WTC11 (cell line): ENCODE data around the gene TREH. TPM values are rescaled to one million over a fixed set of nuclear protein-coding genes. Genes with fewer than 3 reads are reported as not detected.
A peak's percentile ranks its signal among the peaks of the same experiment; 100 is the strongest.

ENCODE experiments used
- ATAC-seq: fragments of 200-7000 bp; cut with Tn5 transposase; 2 replicates; pipeline ENCODE4 v1.10.0; 2021; ENCODE audit warnings: mild to moderate bottlenecking, moderate library complexity
- CTCF ChIA-PET: fragments of 300-600 bp; sonication (Branson Sonifier 250); formaldehyde crosslinking; loops from one replicate; lab custom pipeline; 2021; ENCODE audit warnings: antibody characterized with exemption; lab: Charles Lee
- POLR2A ChIA-PET: fragments of 350-600 bp; sonication (Branson Sonifier 250); formaldehyde crosslinking; loops from one replicate; lab custom pipeline; 2021; ENCODE audit warnings: antibody characterized with exemption; lab: Charles Lee
- DNase-seq: peaks from one replicate; pipeline ENCODE4 v3.0.0; 2021; ENCODE audit warnings: low spot score
- H3K27ac Mint-ChIP-seq: 2 replicates; pipeline ENCODE4 v1.8.0; 2021; ENCODE audit warnings: mixed read lengths
- H3K27me3 Mint-ChIP-seq: 2 replicates; pipeline ENCODE4 v1.8.0; 2021; ENCODE audit warnings: low read depth, mild to moderate bottlenecking, moderate library complexity, mixed read lengths
- H3K36me3 Mint-ChIP-seq: 2 replicates; pipeline ENCODE4 v1.8.0; 2021; ENCODE audit warnings: mixed read lengths
- H3K4me1 Mint-ChIP-seq: 2 replicates; pipeline ENCODE4 v1.8.0; 2022; ENCODE audit warnings: mixed read lengths
- H3K4me3 Mint-ChIP-seq: 2 replicates; pipeline ENCODE4 v1.8.0; 2021; ENCODE audit warnings: mild to moderate bottlenecking, moderate library complexity, mixed read lengths
- H3K9me3 Mint-ChIP-seq: 2 replicates; pipeline ENCODE4 v1.8.0; 2021; ENCODE audit warnings: mixed read lengths
- ATF1 ChIP-seq: sonication (generic); formaldehyde crosslinking; IDR thresholded peaks from 2 replicates; pipeline ENCODE4 v1.8.1; 2023; ENCODE audit warnings: mild to moderate bottlenecking, moderate library complexity, missing genetic modification reagents
- CBFB ChIP-seq: sonication (generic); formaldehyde crosslinking; IDR thresholded peaks from 2 replicates; pipeline ENCODE4 v1.8.1; 2022; ENCODE audit warnings: mild to moderate bottlenecking, low read depth, missing genetic modification reagents
- FOXJ3 ChIP-seq: sonication (generic); formaldehyde crosslinking; IDR thresholded peaks from 2 replicates; pipeline ENCODE4 v1.9.0; 2021; ENCODE audit warnings: missing genetic modification reagents, mild to moderate bottlenecking, borderline replicate concordance
- GRHL2 ChIP-seq: fragments of 250-450 bp; sonication (Bioruptor Pico); IDR thresholded peaks from 2 replicates; pipeline ENCODE4 v1.8.0; 2022; ENCODE audit warnings: mild to moderate bottlenecking, moderate library complexity; ENCODE audit not compliant: insufficient replicate concordance, severe bottlenecking
- JAZF1 ChIP-seq: fragments of 250-450 bp; sonication (Bioruptor Pico); IDR thresholded peaks from 2 replicates; pipeline ENCODE4 v1.9.0; 2021; ENCODE audit warnings: moderate library complexity, mild to moderate bottlenecking, inconsistent platforms
- KAT7 ChIP-seq: sonication (generic); formaldehyde crosslinking; IDR thresholded peaks from 2 replicates; pipeline ENCODE4 v1.8.1; 2023; ENCODE audit warnings: missing genetic modification reagents, mild to moderate bottlenecking, borderline replicate concordance
- RELA ChIP-seq: sonication (generic); formaldehyde crosslinking; IDR thresholded peaks from 2 replicates; pipeline ENCODE4 v1.8.1; 2022; ENCODE audit warnings: missing genetic modification reagents, mild to moderate bottlenecking, borderline replicate concordance
- RORB ChIP-seq: fragments of 250-450 bp; sonication (Bioruptor Pico); IDR thresholded peaks from 2 replicates; pipeline ENCODE4 v1.9.0; 2021; ENCODE audit warnings: mild to moderate bottlenecking
- TCF7 ChIP-seq: sonication (generic); formaldehyde crosslinking; IDR thresholded peaks from 2 replicates; pipeline ENCODE4 v1.8.0; 2022; ENCODE audit warnings: mild to moderate bottlenecking, low read depth, missing genetic modification reagents, moderate library complexity
- total RNA-seq: library from RNA; stranded (reverse); gene quantifications from 3 replicates; pipeline ENCODE4 v1.2.3, GENCODE V29; 2021
- TF ChIP-seq, protein P1 (sequence below): sonication (generic); formaldehyde crosslinking; IDR thresholded peaks from 2 replicates; pipeline ENCODE4 v1.8.0; 2022; ENCODE audit warnings: missing genetic modification reagents
- TF ChIP-seq, protein P2 (sequence below): sonication (generic); formaldehyde crosslinking; IDR thresholded peaks from 2 replicates; pipeline ENCODE4 v1.8.1; 2023; ENCODE audit warnings: mild to moderate bottlenecking, missing genetic modification reagents
- TF ChIP-seq, protein P3 (sequence below): sonication (generic); formaldehyde crosslinking; IDR thresholded peaks from 2 replicates; pipeline ENCODE4 v1.8.1; 2023; ENCODE audit warnings: mild to moderate bottlenecking, missing genetic modification reagents
- TF ChIP-seq, protein P4 (sequence below): sonication (generic); formaldehyde crosslinking; IDR thresholded peaks from 2 replicates; pipeline ENCODE4 v1.8.1; 2022; ENCODE audit warnings: low read depth, missing genetic modification reagents, borderline replicate concordance
- TF ChIP-seq, protein P5 (sequence below): sonication (generic); formaldehyde crosslinking; IDR thresholded peaks from 2 replicates; pipeline ENCODE4 v1.8.0; 2023; ENCODE audit warnings: missing genetic modification reagents, mild to moderate bottlenecking, borderline replicate concordance
- TF ChIP-seq, protein P6 (sequence below): sonication (generic); formaldehyde crosslinking; IDR thresholded peaks from 2 replicates; pipeline ENCODE4 v1.8.1; 2023; ENCODE audit warnings: mild to moderate bottlenecking, missing genetic modification reagents, borderline replicate concordance

TREH gene
- total RNA-seq, 1 experiment from 2014 or later: not detected

DNA sequence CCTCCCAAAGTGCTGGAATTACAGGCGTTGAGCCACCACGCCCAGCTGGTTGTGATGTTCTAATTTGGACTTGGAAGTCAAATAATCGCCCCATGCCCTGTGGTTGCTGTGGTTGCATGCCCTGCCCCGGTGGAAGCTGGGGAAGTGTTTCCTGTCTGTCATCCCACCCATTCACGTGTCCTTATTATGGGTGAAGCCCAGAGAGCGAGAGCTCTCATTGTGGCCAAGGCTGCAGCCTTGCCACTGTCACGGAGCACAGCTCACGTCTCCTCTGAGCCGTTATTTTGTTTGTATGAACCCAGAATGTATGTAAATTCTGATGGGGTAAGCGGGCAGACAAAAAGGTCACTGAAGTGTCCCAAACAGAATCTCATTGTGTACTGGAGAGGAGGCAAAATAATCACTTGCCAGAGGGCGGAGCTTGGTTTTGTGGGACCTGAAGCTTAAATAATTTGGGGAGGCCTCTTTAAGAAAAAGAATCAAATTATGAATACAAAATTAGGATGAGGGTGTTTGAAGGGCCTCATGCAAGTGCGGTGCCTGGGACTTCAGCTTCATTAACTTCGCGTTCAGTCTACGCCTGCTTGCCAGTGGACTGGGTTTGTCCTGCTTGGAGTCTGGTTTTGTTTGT, 25.8 kb upstream of the TREH start:
- Mint-ChIP-seq H3K9me3 (peaks cover 16% of the 10 kb centered on the region), H3K4me3 (no peak overlapping the region), H3K4me1 (peaks cover 16% of the 10 kb centered on the region), H3K27me3 (peaks cover 3% of the 10 kb centered on the region), H3K36me3 (peaks cover 31% of the 10 kb centered on the region), H3K27ac (peak overlapping the region; percentile 74)
- ChIA-PET POLR2A (no interaction called here), CTCF (interaction anchor here (0.6 to 2.5 kb wide), 4 partner anchors 8 to 37 kb away, joined by 5 to 20 read pairs (median 6); no protein-coding TSS in a partner anchor)
- DNase-seq (no peak), ATAC-seq (peak; percentile 21; the same call in 1 of the 2 replicates)
- TF ChIP-seq JAZF1 (CRISPR knock-in tag): no peak
- TF ChIP-seq, protein P1, sequence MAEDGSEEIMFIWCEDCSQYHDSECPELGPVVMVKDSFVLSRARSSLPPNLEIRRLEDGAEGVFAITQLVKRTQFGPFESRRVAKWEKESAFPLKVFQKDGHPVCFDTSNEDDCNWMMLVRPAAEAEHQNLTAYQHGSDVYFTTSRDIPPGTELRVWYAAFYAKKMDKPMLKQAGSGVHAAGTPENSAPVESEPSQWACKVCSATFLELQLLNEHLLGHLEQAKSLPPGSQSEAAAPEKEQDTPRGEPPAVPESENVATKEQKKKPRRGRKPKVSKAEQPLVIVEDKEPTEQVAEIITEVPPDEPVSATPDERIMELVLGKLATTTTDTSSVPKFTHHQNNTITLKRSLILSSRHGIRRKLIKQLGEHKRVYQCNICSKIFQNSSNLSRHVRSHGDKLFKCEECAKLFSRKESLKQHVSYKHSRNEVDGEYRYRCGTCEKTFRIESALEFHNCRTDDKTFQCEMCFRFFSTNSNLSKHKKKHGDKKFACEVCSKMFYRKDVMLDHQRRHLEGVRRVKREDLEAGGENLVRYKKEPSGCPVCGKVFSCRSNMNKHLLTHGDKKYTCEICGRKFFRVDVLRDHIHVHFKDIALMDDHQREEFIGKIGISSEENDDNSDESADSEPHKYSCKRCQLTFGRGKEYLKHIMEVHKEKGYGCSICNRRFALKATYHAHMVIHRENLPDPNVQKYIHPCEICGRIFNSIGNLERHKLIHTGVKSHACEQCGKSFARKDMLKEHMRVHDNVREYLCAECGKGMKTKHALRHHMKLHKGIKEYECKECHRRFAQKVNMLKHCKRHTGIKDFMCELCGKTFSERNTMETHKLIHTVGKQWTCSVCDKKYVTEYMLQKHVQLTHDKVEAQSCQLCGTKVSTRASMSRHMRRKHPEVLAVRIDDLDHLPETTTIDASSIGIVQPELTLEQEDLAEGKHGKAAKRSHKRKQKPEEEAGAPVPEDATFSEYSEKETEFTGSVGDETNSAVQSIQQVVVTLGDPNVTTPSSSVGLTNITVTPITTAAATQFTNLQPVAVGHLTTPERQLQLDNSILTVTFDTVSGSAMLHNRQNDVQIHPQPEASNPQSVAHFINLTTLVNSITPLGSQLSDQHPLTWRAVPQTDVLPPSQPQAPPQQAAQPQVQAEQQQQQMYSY: no peak
- no peak for TF ChIP-seq RORB
- TF ChIP-seq CBFB (CRISPR knock-in tag): no peak
- TF ChIP-seq, protein P2, sequence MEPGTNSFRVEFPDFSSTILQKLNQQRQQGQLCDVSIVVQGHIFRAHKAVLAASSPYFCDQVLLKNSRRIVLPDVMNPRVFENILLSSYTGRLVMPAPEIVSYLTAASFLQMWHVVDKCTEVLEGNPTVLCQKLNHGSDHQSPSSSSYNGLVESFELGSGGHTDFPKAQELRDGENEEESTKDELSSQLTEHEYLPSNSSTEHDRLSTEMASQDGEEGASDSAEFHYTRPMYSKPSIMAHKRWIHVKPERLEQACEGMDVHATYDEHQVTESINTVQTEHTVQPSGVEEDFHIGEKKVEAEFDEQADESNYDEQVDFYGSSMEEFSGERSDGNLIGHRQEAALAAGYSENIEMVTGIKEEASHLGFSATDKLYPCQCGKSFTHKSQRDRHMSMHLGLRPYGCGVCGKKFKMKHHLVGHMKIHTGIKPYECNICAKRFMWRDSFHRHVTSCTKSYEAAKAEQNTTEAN (CRISPR knock-in tag): no peak
- TF ChIP-seq RELA: no peak
- TF ChIP-seq GRHL2: no peak
- TF ChIP-seq, protein P3, sequence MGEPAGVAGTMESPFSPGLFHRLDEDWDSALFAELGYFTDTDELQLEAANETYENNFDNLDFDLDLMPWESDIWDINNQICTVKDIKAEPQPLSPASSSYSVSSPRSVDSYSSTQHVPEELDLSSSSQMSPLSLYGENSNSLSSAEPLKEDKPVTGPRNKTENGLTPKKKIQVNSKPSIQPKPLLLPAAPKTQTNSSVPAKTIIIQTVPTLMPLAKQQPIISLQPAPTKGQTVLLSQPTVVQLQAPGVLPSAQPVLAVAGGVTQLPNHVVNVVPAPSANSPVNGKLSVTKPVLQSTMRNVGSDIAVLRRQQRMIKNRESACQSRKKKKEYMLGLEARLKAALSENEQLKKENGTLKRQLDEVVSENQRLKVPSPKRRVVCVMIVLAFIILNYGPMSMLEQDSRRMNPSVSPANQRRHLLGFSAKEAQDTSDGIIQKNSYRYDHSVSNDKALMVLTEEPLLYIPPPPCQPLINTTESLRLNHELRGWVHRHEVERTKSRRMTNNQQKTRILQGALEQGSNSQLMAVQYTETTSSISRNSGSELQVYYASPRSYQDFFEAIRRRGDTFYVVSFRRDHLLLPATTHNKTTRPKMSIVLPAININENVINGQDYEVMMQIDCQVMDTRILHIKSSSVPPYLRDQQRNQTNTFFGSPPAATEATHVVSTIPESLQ (CRISPR knock-in tag): no peak
- TF ChIP-seq FOXJ3 (CRISPR knock-in tag): no peak
- TF ChIP-seq KAT7 (CRISPR knock-in tag): no peak
- TF ChIP-seq, protein P4, sequence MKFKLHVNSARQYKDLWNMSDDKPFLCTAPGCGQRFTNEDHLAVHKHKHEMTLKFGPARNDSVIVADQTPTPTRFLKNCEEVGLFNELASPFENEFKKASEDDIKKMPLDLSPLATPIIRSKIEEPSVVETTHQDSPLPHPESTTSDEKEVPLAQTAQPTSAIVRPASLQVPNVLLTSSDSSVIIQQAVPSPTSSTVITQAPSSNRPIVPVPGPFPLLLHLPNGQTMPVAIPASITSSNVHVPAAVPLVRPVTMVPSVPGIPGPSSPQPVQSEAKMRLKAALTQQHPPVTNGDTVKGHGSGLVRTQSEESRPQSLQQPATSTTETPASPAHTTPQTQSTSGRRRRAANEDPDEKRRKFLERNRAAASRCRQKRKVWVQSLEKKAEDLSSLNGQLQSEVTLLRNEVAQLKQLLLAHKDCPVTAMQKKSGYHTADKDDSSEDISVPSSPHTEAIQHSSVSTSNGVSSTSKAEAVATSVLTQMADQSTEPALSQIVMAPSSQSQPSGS (CRISPR knock-in tag): no peak

DNA sequence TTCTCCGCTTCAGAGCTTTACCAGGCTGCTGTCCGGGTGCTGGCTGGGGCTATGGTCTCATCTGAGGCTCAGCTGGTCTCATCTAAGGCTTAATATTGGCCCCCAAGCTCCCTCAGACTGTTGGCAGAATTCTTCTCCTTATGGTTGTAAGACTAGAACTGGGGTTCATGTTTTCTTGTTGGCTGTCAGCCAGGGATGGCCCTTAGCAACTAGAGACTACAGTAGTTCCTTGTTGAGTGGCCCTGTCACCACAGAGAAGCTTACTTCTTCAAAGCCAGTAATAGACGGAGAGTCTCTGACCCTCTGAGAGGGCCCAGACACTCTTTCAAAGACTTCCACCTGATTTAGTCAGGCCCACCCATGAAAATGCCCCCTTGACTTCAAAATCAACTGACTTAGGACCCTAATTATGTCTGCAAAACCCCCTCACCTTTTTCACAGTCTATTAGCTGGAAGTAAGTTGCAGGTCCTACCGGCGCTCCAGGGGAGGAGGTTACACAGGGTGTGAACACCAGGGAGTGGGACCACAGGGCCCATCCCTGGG, 24.2 kb upstream of the TREH start:
- Mint-ChIP-seq H3K27me3 (peaks cover under 1% of the 10 kb centered on the region), H3K4me1 (peaks cover 16% of the 10 kb centered on the region), H3K36me3 (peaks cover 33% of the 10 kb centered on the region), H3K27ac (no peak overlapping the region; the same call in 1 of the 2 replicates), H3K4me3 (no peak overlapping the region), H3K9me3 (peaks cover 17% of the 10 kb centered on the region)
- ATAC-seq (no peak), DNase-seq (no peak)
- ChIA-PET POLR2A (no interaction called here), CTCF (interaction anchor here (3.5 kb wide), 1 partner anchor 14 kb away, joined by 19 read pairs; no protein-coding TSS in a partner anchor)
- no peak for TF ChIP-seq ATF1 (CRISPR knock-in tag)
- TF ChIP-seq, protein P5, sequence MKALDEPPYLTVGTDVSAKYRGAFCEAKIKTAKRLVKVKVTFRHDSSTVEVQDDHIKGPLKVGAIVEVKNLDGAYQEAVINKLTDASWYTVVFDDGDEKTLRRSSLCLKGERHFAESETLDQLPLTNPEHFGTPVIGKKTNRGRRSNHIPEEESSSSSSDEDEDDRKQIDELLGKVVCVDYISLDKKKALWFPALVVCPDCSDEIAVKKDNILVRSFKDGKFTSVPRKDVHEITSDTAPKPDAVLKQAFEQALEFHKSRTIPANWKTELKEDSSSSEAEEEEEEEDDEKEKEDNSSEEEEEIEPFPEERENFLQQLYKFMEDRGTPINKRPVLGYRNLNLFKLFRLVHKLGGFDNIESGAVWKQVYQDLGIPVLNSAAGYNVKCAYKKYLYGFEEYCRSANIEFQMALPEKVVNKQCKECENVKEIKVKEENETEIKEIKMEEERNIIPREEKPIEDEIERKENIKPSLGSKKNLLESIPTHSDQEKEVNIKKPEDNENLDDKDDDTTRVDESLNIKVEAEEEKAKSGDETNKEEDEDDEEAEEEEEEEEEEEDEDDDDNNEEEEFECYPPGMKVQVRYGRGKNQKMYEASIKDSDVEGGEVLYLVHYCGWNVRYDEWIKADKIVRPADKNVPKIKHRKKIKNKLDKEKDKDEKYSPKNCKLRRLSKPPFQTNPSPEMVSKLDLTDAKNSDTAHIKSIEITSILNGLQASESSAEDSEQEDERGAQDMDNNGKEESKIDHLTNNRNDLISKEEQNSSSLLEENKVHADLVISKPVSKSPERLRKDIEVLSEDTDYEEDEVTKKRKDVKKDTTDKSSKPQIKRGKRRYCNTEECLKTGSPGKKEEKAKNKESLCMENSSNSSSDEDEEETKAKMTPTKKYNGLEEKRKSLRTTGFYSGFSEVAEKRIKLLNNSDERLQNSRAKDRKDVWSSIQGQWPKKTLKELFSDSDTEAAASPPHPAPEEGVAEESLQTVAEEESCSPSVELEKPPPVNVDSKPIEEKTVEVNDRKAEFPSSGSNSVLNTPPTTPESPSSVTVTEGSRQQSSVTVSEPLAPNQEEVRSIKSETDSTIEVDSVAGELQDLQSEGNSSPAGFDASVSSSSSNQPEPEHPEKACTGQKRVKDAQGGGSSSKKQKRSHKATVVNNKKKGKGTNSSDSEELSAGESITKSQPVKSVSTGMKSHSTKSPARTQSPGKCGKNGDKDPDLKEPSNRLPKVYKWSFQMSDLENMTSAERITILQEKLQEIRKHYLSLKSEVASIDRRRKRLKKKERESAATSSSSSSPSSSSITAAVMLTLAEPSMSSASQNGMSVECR (CRISPR knock-in tag): no peak
- TF ChIP-seq TCF7: no peak
- TF ChIP-seq, protein P6, sequence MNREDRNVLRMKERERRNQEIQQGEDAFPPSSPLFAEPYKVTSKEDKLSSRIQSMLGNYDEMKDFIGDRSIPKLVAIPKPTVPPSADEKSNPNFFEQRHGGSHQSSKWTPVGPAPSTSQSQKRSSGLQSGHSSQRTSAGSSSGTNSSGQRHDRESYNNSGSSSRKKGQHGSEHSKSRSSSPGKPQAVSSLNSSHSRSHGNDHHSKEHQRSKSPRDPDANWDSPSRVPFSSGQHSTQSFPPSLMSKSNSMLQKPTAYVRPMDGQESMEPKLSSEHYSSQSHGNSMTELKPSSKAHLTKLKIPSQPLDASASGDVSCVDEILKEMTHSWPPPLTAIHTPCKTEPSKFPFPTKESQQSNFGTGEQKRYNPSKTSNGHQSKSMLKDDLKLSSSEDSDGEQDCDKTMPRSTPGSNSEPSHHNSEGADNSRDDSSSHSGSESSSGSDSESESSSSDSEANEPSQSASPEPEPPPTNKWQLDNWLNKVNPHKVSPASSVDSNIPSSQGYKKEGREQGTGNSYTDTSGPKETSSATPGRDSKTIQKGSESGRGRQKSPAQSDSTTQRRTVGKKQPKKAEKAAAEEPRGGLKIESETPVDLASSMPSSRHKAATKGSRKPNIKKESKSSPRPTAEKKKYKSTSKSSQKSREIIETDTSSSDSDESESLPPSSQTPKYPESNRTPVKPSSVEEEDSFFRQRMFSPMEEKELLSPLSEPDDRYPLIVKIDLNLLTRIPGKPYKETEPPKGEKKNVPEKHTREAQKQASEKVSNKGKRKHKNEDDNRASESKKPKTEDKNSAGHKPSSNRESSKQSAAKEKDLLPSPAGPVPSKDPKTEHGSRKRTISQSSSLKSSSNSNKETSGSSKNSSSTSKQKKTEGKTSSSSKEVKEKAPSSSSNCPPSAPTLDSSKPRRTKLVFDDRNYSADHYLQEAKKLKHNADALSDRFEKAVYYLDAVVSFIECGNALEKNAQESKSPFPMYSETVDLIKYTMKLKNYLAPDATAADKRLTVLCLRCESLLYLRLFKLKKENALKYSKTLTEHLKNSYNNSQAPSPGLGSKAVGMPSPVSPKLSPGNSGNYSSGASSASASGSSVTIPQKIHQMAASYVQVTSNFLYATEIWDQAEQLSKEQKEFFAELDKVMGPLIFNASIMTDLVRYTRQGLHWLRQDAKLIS (CRISPR knock-in tag): no peak
